ENCODE data around the gene OR2V1. TPM values are rescaled to one million over a fixed set of nuclear protein-coding genes. Genes with fewer than 3 reads are reported as not detected.

OR2V1 gene
- total RNA-seq, 1 experiment from 2014 or later, result not detected

GRCh38 chr5:181087309-181087708 lies 43.7 kb downstream of the OR2V1 start:
- H4K20me1 ChIP-seq (ENCODE audit: insufficient read depth, low read depth, low read length), result no peaks in the 10 kb centered on the region
- H3K36me3 ChIP-seq (ENCODE audit: insufficient read depth, low read length), result no peaks in the 10 kb centered on the region
- H3K79me2 ChIP-seq (ENCODE audit: low read length), result no peaks in the 10 kb centered on the region
- no peak overlapping the region for H3K4me2 ChIP-seq (ENCODE audit: low read depth, low read length, poor library complexity, severe bottlenecking)
- H3K9ac ChIP-seq (ENCODE audit: low read length), result no peak overlapping the region
- H3K4me1 ChIP-seq (ENCODE audit: low read length), result no peaks in the 10 kb centered on the region
- no peak overlapping the region for H3K27ac ChIP-seq (ENCODE audit: low read length)
- H3K9me2 ChIP-seq (replicated peaks; ENCODE audit: insufficient read depth, low read length), result no peaks in the 10 kb centered on the region
- no peaks in the 10 kb centered on the region for H3K27me3 ChIP-seq (ENCODE audit: low read length)
- H2AFZ ChIP-seq (ENCODE audit: low read length), result no peak overlapping the region
- H3K4me3 ChIP-seq (ENCODE audit: low read length), result no peak overlapping the region
- no peak for DNase-seq
- H3K9me3 ChIP-seq (ENCODE audit: low read length), result no peaks in the 10 kb centered on the region

GRCh38 chr5:181086884-181087205 lies 44.1 kb downstream of the OR2V1 start:
- Histone ChIP-seq H4K20me1 (ENCODE audit: insufficient read depth, low read depth, low read length) (no peaks in the 10 kb centered on the region), H3K9ac (ENCODE audit: low read length) (no peak overlapping the region), H3K4me3 (ENCODE audit: low read length) (no peak overlapping the region), H3K9me2 (replicated peaks; ENCODE audit: insufficient read depth, low read length) (no peaks in the 10 kb centered on the region), H3K79me2 (ENCODE audit: low read length) (no peaks in the 10 kb centered on the region), H2AFZ (ENCODE audit: low read length) (no peak overlapping the region), H3K4me2 (ENCODE audit: low read depth, low read length, poor library complexity, severe bottlenecking) (no peak overlapping the region), H3K4me1 (ENCODE audit: low read length) (no peaks in the 10 kb centered on the region), H3K9me3 (ENCODE audit: low read length) (no peaks in the 10 kb centered on the region), H3K27me3 (ENCODE audit: low read length) (no peaks in the 10 kb centered on the region), H3K36me3 (ENCODE audit: insufficient read depth, low read length) (no peaks in the 10 kb centered on the region), H3K27ac (ENCODE audit: low read length) (no peak overlapping the region)
- DNase-seq, result no peak

- Histone ChIP-seq H2AFZ (ENCODE audit: low read length) (no peak overlapping the region), H3K9me2 (replicated peaks; ENCODE audit: insufficient read depth, low read length) (no peaks in the 10 kb centered on the region), H3K79me2 (ENCODE audit: low read length) (no peaks in the 10 kb centered on the region), H3K9ac (ENCODE audit: low read length) (no peak overlapping the region), H3K9me3 (ENCODE audit: low read length) (no peaks in the 10 kb centered on the region), H3K4me3 (ENCODE audit: low read length) (no peak overlapping the region), H3K4me1 (ENCODE audit: low read length) (no peaks in the 10 kb centered on the region), H3K27ac (ENCODE audit: low read length) (no peak overlapping the region), H3K4me2 (ENCODE audit: low read depth, low read length, poor library complexity, severe bottlenecking) (no peak overlapping the region), H4K20me1 (ENCODE audit: insufficient read depth, low read depth, low read length) (no peaks in the 10 kb centered on the region), H3K36me3 (ENCODE audit: insufficient read depth, low read length) (no peaks in the 10 kb centered on the region), H3K27me3 (ENCODE audit: low read length) (no peaks in the 10 kb centered on the region)
- no peak for DNase-seq
Observed at GRCh38 chr5:181086026-181086883, 44.7 kb downstream of the OR2V1 start.

- no peaks in the 10 kb centered on the region for H4K20me1 ChIP-seq (ENCODE audit: insufficient read depth, low read depth, low read length)
- no peak overlapping the region for H3K4me2 ChIP-seq (ENCODE audit: low read depth, low read length, poor library complexity, severe bottlenecking)
- no peaks in the 10 kb centered on the region for H3K9me2 ChIP-seq (replicated peaks; ENCODE audit: insufficient read depth, low read length)
- H3K36me3 ChIP-seq (ENCODE audit: insufficient read depth, low read length), result no peaks in the 10 kb centered on the region
- no peak for DNase-seq
- H3K9me3 ChIP-seq (ENCODE audit: low read length), result no peaks in the 10 kb centered on the region
- H3K27me3 ChIP-seq (ENCODE audit: low read length), result no peaks in the 10 kb centered on the region
- H3K9ac ChIP-seq (ENCODE audit: low read length), result no peak overlapping the region
- H3K4me3 ChIP-seq (ENCODE audit: low read length), result no peak overlapping the region
- H3K79me2 ChIP-seq (ENCODE audit: low read length), result no peaks in the 10 kb centered on the region
- H3K4me1 ChIP-seq (ENCODE audit: low read length), result no peaks in the 10 kb centered on the region
- no peak overlapping the region for H2AFZ ChIP-seq (ENCODE audit: low read length)
- no peak overlapping the region for H3K27ac ChIP-seq (ENCODE audit: low read length)
Observed at GRCh38 chr5:181084621-181085195, 46.3 kb downstream of the OR2V1 start.

- H3K27me3 ChIP-seq (ENCODE audit: low read length), result no peaks in the 10 kb centered on the region
Observed at GRCh38 chr5:181081989-181082388, 49.0 kb downstream of the OR2V1 start.

GRCh38 chr5:181076920-181077319 lies 54.0 kb downstream of the OR2V1 start:
- no peak for DNase-seq
- Histone ChIP-seq H3K79me2 (ENCODE audit: low read length) (no peaks in the 10 kb centered on the region), H3K9me2 (replicated peaks; ENCODE audit: insufficient read depth, low read length) (no peaks in the 10 kb centered on the region), H3K4me3 (ENCODE audit: low read length) (no peak overlapping the region), H2AFZ (ENCODE audit: low read length) (no peak overlapping the region), H3K9me3 (ENCODE audit: low read length) (no peaks in the 10 kb centered on the region), H3K27ac (ENCODE audit: low read length) (no peak overlapping the region), H4K20me1 (ENCODE audit: insufficient read depth, low read depth, low read length) (no peaks in the 10 kb centered on the region), H3K9ac (ENCODE audit: low read length) (no peak overlapping the region), H3K36me3 (ENCODE audit: insufficient read depth, low read length) (no peaks in the 10 kb centered on the region), H3K27me3 (ENCODE audit: low read length) (no peaks in the 10 kb centered on the region), H3K4me2 (ENCODE audit: low read depth, low read length, poor library complexity, severe bottlenecking) (no peak overlapping the region), H3K4me1 (ENCODE audit: low read length) (no peaks in the 10 kb centered on the region)

More at GRCh38 chr5:181081989-181082388, 49.0 kb downstream of the OR2V1 start:
- H3K27ac ChIP-seq (ENCODE audit: low read length), result no peak overlapping the region
- H3K9me3 ChIP-seq (ENCODE audit: low read length), result no peaks in the 10 kb centered on the region
- no peaks in the 10 kb centered on the region for H3K9me2 ChIP-seq (replicated peaks; ENCODE audit: insufficient read depth, low read length)
- H3K9ac ChIP-seq (ENCODE audit: low read length), result no peak overlapping the region
- no peaks in the 10 kb centered on the region for H3K4me1 ChIP-seq (ENCODE audit: low read length)
- H3K4me2 ChIP-seq (ENCODE audit: low read depth, low read length, poor library complexity, severe bottlenecking), result no peak overlapping the region
- H3K36me3 ChIP-seq (ENCODE audit: insufficient read depth, low read length), result no peaks in the 10 kb centered on the region
- no peaks in the 10 kb centered on the region for H3K79me2 ChIP-seq (ENCODE audit: low read length)
- H3K4me3 ChIP-seq (ENCODE audit: low read length), result no peak overlapping the region
- H4K20me1 ChIP-seq (ENCODE audit: insufficient read depth, low read depth, low read length), result no peaks in the 10 kb centered on the region
- no peak overlapping the region for H2AFZ ChIP-seq (ENCODE audit: low read length)
- no peak for DNase-seq

Other genes starting within 250 kb of the OR2V1 start
- not detected in 2 replicates for gene BTNL8, start 232.0 kb downstream of the OR2V1 start, total RNA-seq (2014; rRNA removed; shearing (Covaris generic); ENCODE audit: low replicate concordance)
- gene BTNL3, start 142.3 kb downstream of the OR2V1 start, total RNA-seq (2014; rRNA removed; shearing (Covaris generic); ENCODE audit: low replicate concordance), result not detected in 2 replicates
- 1.3 TPM in 1 of 2 replicates, not detected in the other for gene BTNL9, start 90.9 kb downstream of the OR2V1 start, total RNA-seq (2014; rRNA removed; shearing (Covaris generic); ENCODE audit: low replicate concordance)
- not detected in 2 replicates for gene OR2V2, start 16.4 kb upstream of the OR2V1 start, total RNA-seq (2014; rRNA removed; shearing (Covaris generic); ENCODE audit: low replicate concordance)
- gene TRIM7, start 74.0 kb upstream of the OR2V1 start, total RNA-seq (2014; rRNA removed; shearing (Covaris generic); ENCODE audit: low replicate concordance), result 2.0 TPM in 1 of 2 replicates, not detected in the other
- gene TRIM41, start 92.1 kb upstream of the OR2V1 start, total RNA-seq (2014; rRNA removed; shearing (Covaris generic); ENCODE audit: low replicate concordance), result 23.6 and 46.2 TPM in 2 replicates
- 7,026 and 7,196 TPM in 2 replicates for gene RACK1, start 112.7 kb upstream of the OR2V1 start, total RNA-seq (2014; rRNA removed; shearing (Covaris generic); ENCODE audit: low replicate concordance)
- gene TRIM52, start 130.0 kb upstream of the OR2V1 start, total RNA-seq (2014; rRNA removed; shearing (Covaris generic); ENCODE audit: low replicate concordance), result 18.7 and 21.8 TPM in 2 replicates
- gene OR4F3, start 236.1 kb upstream of the OR2V1 start, total RNA-seq (2014; rRNA removed; shearing (Covaris generic); ENCODE audit: low replicate concordance), result 1.3 TPM in 1 of 2 replicates, not detected in the other

Data from Karpas-422 (cell line).